NCI-H526 treated with DMSO at 0.1 percent for 48 hours (cell line): ENCODE measurements around the gene LYSMD4.

Experiments used
- DNase-seq: peaks from one replicate; lab custom pipeline; 2025; lab: John Stamatoyannopoulos, UW

LYSMD4 gene

DNA sequence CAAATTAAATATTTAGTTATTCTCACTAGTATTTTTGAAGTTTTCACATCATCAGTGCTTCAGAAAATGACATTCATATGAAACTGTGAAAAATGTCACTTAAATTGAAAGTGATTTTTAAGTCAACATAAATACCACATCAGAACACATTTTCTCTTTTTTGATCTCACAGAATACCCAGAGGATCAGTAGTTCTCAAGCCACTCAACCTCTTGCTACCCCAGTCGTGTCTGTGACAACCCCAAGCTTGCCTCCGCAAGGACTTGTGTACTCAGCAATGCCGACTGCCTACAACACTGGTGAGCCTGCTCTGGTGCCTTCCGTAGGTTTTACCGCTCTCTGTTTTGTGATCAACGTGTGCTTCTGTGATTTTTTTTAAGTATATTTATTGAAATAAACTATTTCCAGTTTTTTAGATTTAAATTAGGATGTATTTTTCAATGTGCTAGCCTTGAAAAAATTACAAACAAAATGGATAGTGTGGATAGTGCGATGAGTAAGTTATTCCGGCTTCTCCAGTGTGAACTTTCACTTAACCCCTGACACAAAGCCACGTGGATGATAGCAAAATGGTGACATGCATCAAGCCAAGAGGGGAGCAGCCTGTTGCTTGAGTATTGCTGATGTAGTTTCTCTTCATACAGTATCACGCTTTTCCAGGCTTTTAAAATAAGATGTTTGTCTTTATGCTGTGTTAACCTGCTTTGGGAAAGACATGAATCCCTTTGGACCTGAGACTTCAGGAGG, 26.5 kb downstream of the LYSMD4 start:
- DNase-seq, result no peak

DNA sequence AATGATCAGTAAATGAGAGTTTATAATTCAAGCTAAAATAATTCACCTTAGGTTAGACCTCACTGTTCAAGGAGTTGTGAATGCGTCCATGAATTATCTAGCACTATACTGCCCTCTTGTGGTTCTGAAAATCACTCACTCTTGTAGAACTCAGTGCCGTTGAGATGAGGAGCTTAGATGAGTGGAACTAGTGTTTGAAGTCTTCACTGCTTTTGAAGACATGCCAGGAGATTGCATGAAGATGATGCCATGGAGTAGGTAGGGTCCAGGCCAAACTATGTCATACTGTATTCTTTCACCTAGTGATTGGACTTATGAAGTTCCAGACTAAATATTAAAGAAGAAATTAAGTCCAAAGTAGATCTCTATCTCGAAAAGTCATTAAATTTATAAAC, 28.8 kb downstream of the LYSMD4 start:
- DNase-seq, result peak; percentile 64

- DNase-seq, result no peak
These were observed 29.4 kb downstream of the LYSMD4 start for GRCh38 chr15:99703603-99704443.

GRCh38 chr15:99702895-99703602, 30.2 kb downstream of the LYSMD4 start:
- DNase-seq, result no peak

- DNase-seq, result no peak
These were observed 37.1 kb downstream of the LYSMD4 start for GRCh38 chr15:99696096-99696495.

DNA sequence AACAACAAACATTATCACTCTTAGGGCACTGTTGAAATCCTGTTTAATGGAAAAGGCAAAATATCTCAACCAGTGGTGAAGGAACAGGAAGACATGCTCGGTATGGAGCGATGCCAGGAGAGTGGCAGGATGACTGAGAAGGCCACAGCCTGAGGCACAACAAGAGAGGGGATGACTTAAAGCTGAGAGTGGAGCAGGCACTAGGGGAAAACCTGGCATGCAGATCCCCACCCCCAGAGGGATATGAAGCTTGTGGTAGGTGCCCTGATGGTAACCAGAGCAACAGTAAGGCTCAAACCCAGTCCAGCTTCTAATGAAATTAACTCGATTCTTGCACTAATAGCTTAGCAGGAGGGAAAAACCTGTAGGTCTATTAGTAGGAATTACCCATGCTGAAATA, 40.4 kb downstream of the LYSMD4 start:
- no peak for DNase-seq

GRCh38 chr15:99686290-99686689, 46.9 kb downstream of the LYSMD4 start:
- DNase-seq, result no peak

- DNase-seq, result no peak
These were observed 50.1 kb downstream of the LYSMD4 start for GRCh38 chr15:99683000-99683670.

- no peak for DNase-seq
These were observed 50.8 kb downstream of the LYSMD4 start for GRCh38 chr15:99682455-99682854.

DNA sequence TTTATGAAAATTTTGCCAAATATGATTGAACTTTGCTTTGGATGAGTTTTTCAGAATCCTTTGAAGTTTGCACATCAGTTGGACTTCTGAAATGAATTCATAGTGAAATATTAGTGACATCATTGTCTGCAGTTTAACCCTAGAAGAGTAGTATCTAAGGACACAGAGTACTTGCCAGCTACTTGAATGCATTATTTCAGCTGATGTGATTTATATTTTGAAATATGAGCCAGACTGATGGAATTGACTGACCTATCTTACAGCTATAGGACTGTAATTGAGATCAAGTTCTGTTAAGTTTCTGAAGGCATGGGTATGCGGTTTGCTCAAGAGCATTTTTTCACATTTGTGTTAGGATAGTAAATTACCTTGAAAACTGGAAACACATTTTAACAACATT, 51.2 kb downstream of the LYSMD4 start:
- DNase-seq, result no peak

- no peak for DNase-seq
These were observed 53.0 kb downstream of the LYSMD4 start for GRCh38 chr15:99680276-99680675.

- no peak for DNase-seq
These were observed 55.6 kb downstream of the LYSMD4 start for GRCh38 chr15:99677540-99678134.
